Glomerular endothelial cell (primary cell): Measurements from ENCODE around the gene RMI2. TPM values are rescaled to one million over a fixed set of nuclear protein-coding genes. Genes with fewer than 3 reads are reported as not detected.

Experiments used
- DNase-seq: peaks from one replicate; pipeline ENCODE4 v3.0.0-alpha.2; 2011; ENCODE audit warnings: low read depth, low spot score; ENCODE audit errors: extremely low read depth
- total RNA-seq: library from RNA; depleted of rRNA; stranded (reverse); fragments of >200 nt; gene quantifications from 2 replicates; pipeline ENCODE4 v1.2.3, GENCODE V29; 2015

RMI2 gene
- total RNA-seq, 1 donor from 2014 or later, result 5.9 TPM

GRCh38 chr16:11309895-11310633 is 35.2 kb upstream of the RMI2 start:
- DNase-seq, result no peak

- DNase-seq, result no peak
Observed at GRCh38 chr16:11310634-11310977, 34.7 kb upstream of the RMI2 start.

- no peak for DNase-seq
Observed at GRCh38 chr16:11310997-11311561, 34.2 kb upstream of the RMI2 start.

GRCh38 chr16:11312718-11313492 is 32.4 kb upstream of the RMI2 start:
- no peak for DNase-seq

- no peak for DNase-seq
Observed at GRCh38 chr16:11313493-11314308, 31.6 kb upstream of the RMI2 start.

GRCh38 chr16:11314309-11314894 is 30.9 kb upstream of the RMI2 start:
- no peak for DNase-seq

GRCh38 chr16:11315510-11315909 is 29.7 kb upstream of the RMI2 start:
- DNase-seq, result no peak

GRCh38 chr16:11316331-11317015 is 28.8 kb upstream of the RMI2 start:
- no peak for DNase-seq

GRCh38 chr16:11318817-11319216 is 26.4 kb upstream of the RMI2 start:
- no peak for DNase-seq

- no peak for DNase-seq
Observed at GRCh38 chr16:11319529-11320146, 25.6 kb upstream of the RMI2 start.

GRCh38 chr16:11320170-11320569 is 25.1 kb upstream of the RMI2 start:
- no peak for DNase-seq

- no peak for DNase-seq
Observed at GRCh38 chr16:11321662-11322061, 23.6 kb upstream of the RMI2 start.

- no peak for DNase-seq
Observed at GRCh38 chr16:11322823-11323222, 22.4 kb upstream of the RMI2 start.

GRCh38 chr16:11323551-11324336 is 21.5 kb upstream of the RMI2 start:
- no peak for DNase-seq

- DNase-seq, result no peak
Observed at GRCh38 chr16:11325404-11326083, 19.7 kb upstream of the RMI2 start.

- DNase-seq, result no peak
Observed at GRCh38 chr16:11326084-11326736, 19.0 kb upstream of the RMI2 start.

- DNase-seq, result no peak
Observed at GRCh38 chr16:11326737-11327276, 18.5 kb upstream of the RMI2 start.
